Activated T-cell treated with anti-CD3 and anti-CD28 coated beads, Interleukin-2, amount 50 U/mL, for 4 hours (primary cell): ENCODE data around the gene WEE1. TPM values are rescaled to one million over a fixed set of nuclear protein-coding genes. Genes with fewer than 3 reads are reported as not detected.
"Not testable (repeated sequence)": the region's sequence is repeated elsewhere in the genome, so short reads cannot be mapped to it uniquely, and the experiment has no call there.

ENCODE experiments used
- ATAC-seq, 2 donors: fragments of 200-7000 bp; cut with Tn5 transposase; one replicate each; pipeline ENCODE4 v1.10.0; 2021
- DNase-seq: peaks from one replicate; pipeline ENCODE4 v3.0.0-alpha.2; 2020
- H3K27me3 Mint-ChIP-seq: one replicate; pipeline ENCODE4 v1.8.0; 2021; ENCODE audit warnings: low read depth, mixed read lengths
- H3K36me3 Mint-ChIP-seq: one replicate; pipeline ENCODE4 v1.8.0; 2022; ENCODE audit warnings: mixed read lengths; ENCODE audit not compliant: insufficient read depth
- H3K4me1 Mint-ChIP-seq: one replicate; pipeline ENCODE4 v1.8.0; 2021; ENCODE audit warnings: low read depth, mixed read lengths
- H3K4me3 Mint-ChIP-seq: one replicate; pipeline ENCODE4 v1.8.0; 2021; ENCODE audit warnings: mild to moderate bottlenecking, moderate library complexity, mixed read lengths
- H3K9me3 Mint-ChIP-seq: one replicate; pipeline ENCODE4 v1.8.0; 2021; ENCODE audit warnings: mixed read lengths
- total RNA-seq, 3 donors: library from RNA; stranded (reverse); gene quantifications; one replicate each; pipeline ENCODE4 v1.2.1, GENCODE V29; 2021

The WEE1 gene
- total RNA-seq, 3 donors from 2014 or later: 36.8 to 39.8 (median 38.0) TPM

GRCh38 chr11:9600166-9600565, 26.7 kb downstream of the WEE1 start:
- H3K4me3 Mint-ChIP-seq: no peak overlapping the region
- no peaks in the 10 kb centered on the region for H3K27me3 Mint-ChIP-seq
- DNase-seq (no peak), ATAC-seq (no peak)
- no peaks in the 10 kb centered on the region for H3K9me3 Mint-ChIP-seq
- H3K36me3 Mint-ChIP-seq: no peaks in the 10 kb centered on the region
- peaks cover 24% of the 10 kb centered on the region for H3K4me1 Mint-ChIP-seq

GRCh38 chr11:9600644-9601036, 27.2 kb downstream of the WEE1 start:
- peak; percentile 20 to 21 for ATAC-seq

DNA sequence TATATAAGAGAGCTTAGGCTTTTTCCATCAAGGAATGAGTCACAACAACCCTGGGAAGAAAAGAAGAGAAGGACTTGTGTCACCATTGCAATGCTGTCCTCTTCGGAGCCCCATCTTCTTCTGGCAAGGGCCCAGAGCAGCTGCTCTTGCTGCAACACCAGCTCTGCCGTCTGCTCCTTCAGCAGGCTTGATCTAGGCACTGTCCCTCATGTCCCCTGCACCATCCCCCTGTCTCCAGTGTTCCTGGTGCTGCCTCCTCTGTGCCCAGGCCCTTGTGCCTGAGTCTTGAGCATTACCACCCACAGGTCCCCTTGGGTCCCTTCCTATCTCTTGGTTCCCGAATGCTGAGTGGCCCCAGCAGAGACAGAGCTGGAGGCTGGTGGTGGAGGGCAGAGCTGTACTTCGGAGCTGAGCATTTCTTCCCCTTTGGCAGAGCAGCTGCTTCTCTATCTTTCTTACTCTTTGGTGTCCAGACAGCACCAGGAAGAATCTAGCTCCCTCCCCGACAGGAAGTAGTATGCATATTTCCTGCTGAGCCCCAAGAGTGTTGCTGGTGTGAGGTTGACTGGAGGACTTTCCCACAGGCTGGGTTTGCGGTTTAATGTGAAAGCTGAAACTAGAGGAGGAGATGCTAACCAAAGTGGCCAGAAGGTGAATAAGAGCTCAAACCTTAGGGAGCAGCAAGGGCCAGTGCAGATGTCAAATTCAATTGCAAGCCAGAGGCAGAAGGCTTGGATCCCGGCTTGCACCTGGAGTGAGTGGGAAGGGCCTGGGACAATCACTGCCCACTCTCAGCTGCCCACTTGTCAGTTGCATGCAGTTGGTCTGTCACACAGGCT, 27.8 kb downstream of the WEE1 start:
- H3K36me3 Mint-ChIP-seq: no peaks in the 10 kb centered on the region
- H3K4me1 Mint-ChIP-seq: peaks cover 24% of the 10 kb centered on the region
- H3K4me3 Mint-ChIP-seq: peak overlapping the region; percentile 68
- peak; percentile 14 for DNase-seq
- H3K27me3 Mint-ChIP-seq: no peaks in the 10 kb centered on the region
- ATAC-seq: peak; percentile 89 to 95
- no peaks in the 10 kb centered on the region for H3K9me3 Mint-ChIP-seq

More at GRCh38 chr11:9600644-9601036, 27.2 kb downstream of the WEE1 start:
- Mint-ChIP-seq H3K36me3 (no peaks in the 10 kb centered on the region), H3K9me3 (no peaks in the 10 kb centered on the region), H3K4me3 (peak overlapping the region; percentile 68), H3K4me1 (peaks cover 24% of the 10 kb centered on the region), H3K27me3 (no peaks in the 10 kb centered on the region)
- no peak for DNase-seq

- Mint-ChIP-seq H3K27me3 (no peaks in the 10 kb centered on the region), H3K36me3 (no peaks in the 10 kb centered on the region), H3K4me3 (peak overlapping the region; percentile 68), H3K4me1 (peaks cover 24% of the 10 kb centered on the region), H3K9me3 (no peaks in the 10 kb centered on the region)
- DNase-seq: no peak
- ATAC-seq: peak; percentile 11 to 29
These were observed 28.4 kb downstream of the WEE1 start for GRCh38 chr11:9601876-9602199.

DNA sequence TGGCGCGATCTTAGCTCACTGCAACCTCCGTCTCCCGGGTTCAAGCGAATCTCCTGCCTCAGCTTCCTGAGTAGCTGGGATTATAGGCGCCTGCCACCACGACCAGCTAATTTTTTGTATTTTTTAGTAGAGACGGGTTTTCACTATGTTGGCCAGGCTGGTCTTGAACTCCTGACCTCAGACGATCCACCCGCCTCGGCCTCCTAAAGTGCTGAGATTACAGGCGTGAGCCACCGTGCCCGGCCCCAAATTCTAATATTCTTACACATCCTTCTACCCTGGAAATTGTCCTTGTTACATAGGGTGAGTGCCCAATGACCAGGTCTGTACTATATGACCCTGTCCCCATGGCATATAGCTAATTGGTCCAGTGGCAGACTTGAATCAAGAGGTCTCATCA, 29.7 kb downstream of the WEE1 start:
- not testable (repeated sequence) for H3K27me3 Mint-ChIP-seq, H3K9me3 Mint-ChIP-seq

DNA sequence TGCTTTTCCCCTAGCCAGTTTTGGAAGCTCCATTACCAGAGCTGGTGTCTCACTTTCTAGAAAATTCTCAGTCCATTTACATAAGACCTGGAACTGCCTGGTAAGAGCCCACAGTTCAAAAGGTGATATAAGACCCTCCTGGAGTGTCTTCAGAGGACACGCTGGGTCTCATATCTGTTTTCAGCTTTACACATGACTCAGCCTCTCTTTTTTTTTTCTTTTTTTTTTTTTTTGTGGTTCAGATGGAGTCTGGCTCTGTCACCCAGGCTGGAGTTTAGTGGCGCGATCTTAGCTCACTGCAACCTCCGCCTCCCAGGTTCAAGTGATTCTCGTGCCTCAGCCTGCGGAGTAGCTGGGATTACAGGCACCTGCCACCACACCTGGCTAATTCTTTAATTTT, 30.7 kb downstream of the WEE1 start:
- H3K36me3 Mint-ChIP-seq: no peaks in the 10 kb centered on the region
- no peaks in the 10 kb centered on the region for H3K27me3 Mint-ChIP-seq
- H3K4me3 Mint-ChIP-seq: no peak overlapping the region
- ATAC-seq (no peak), DNase-seq (no peak)
- H3K9me3 Mint-ChIP-seq: no peaks in the 10 kb centered on the region
- H3K4me1 Mint-ChIP-seq: peaks cover 24% of the 10 kb centered on the region

More for the DNA sequence above, 29.7 kb downstream of the WEE1 start:
- H3K4me1 Mint-ChIP-seq: peaks cover 24% of the 10 kb centered on the region
- H3K4me3 Mint-ChIP-seq, ATAC-seq, DNase-seq, H3K36me3 Mint-ChIP-seq: not testable (repeated sequence)

DNA sequence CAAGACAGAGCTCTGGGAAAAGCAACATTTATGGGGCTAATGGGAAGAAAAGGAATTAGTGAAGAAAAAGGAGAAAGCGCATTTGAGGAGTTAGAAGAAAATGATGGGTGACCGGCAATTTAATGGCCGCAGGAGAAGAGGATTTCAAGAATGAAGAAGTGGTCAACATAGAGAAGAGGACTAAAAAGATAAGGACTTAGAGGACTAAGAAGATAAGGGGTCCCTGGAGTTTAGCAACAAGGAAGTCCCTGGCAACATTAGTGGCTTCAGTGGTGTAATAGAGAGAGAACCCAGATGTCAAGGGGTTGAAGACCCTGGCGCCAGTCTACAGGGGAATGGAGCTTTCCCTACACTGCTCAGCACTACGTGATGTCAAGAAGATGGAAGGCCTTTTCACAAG, 32.3 kb downstream of the WEE1 start:
- Mint-ChIP-seq H3K36me3 (no peaks in the 10 kb centered on the region), H3K9me3 (no peaks in the 10 kb centered on the region), H3K27me3 (no peaks in the 10 kb centered on the region), H3K4me1 (peaks cover 19% of the 10 kb centered on the region), H3K4me3 (no peak overlapping the region)
- ATAC-seq: no peak
- no peak for DNase-seq

- H3K27me3 Mint-ChIP-seq: no peaks in the 10 kb centered on the region
- no peak for ATAC-seq
- H3K4me3 Mint-ChIP-seq: no peak overlapping the region
- no peaks in the 10 kb centered on the region for H3K9me3 Mint-ChIP-seq
- peaks cover 6% of the 10 kb centered on the region for H3K4me1 Mint-ChIP-seq
- no peak for DNase-seq
- H3K36me3 Mint-ChIP-seq: no peaks in the 10 kb centered on the region
These were observed 33.5 kb downstream of the WEE1 start for GRCh38 chr11:9606809-9607510.

- Mint-ChIP-seq H3K9me3 (no peaks in the 10 kb centered on the region), H3K4me1 (peaks cover 2% of the 10 kb centered on the region), H3K36me3 (no peaks in the 10 kb centered on the region), H3K27me3 (no peaks in the 10 kb centered on the region), H3K4me3 (no peak overlapping the region)
- DNase-seq: no peak
- ATAC-seq: no peak
These were observed 34.0 kb downstream of the WEE1 start for GRCh38 chr11:9607511-9607899.

DNA sequence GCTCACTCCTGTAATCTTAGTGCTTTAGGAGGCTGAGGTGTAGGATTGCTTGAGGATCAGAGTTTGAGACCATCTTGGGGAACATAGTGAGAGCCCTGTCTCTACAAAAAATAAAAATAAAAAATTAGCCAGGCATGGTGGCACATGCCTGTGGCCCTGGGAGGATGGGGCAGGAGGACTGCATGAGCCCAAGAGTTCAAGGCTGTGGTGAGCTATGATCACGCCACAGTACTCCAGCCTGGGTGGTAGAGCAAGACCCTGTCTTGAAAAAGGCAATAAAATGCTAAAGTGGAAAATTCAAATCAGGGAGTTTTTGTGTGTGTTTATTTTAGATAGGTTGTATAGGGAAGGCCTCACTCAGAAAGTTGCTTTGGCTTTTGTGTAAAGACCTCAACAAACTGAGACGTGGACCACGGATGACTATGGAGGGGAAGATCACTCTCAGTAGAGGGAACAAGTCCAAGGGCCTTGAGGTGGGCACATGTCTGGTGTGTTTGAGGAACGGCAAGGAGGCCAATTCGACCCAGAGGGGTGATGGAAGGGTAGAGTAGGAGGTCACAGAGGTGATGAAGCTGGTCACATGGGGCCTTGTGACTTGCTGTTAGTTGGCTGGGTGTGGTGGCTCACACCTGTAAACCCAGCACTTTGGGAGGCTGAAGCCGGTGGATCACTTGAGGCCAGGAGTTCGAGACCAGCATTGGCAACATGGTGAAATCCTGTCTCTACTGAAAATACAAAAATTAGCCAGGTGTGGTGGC, 35.7 kb downstream of the WEE1 start:
- ATAC-seq (no peak), DNase-seq (no peak)
- Mint-ChIP-seq H3K27me3 (no peaks in the 10 kb centered on the region), H3K36me3 (no peaks in the 10 kb centered on the region), H3K4me1 (peaks cover 12% of the 10 kb centered on the region), H3K4me3 (no peak overlapping the region), H3K9me3 (no peaks in the 10 kb centered on the region)

GRCh38 chr11:9609841-9610240, 36.4 kb downstream of the WEE1 start:
- no peaks in the 10 kb centered on the region for H3K9me3 Mint-ChIP-seq

DNA sequence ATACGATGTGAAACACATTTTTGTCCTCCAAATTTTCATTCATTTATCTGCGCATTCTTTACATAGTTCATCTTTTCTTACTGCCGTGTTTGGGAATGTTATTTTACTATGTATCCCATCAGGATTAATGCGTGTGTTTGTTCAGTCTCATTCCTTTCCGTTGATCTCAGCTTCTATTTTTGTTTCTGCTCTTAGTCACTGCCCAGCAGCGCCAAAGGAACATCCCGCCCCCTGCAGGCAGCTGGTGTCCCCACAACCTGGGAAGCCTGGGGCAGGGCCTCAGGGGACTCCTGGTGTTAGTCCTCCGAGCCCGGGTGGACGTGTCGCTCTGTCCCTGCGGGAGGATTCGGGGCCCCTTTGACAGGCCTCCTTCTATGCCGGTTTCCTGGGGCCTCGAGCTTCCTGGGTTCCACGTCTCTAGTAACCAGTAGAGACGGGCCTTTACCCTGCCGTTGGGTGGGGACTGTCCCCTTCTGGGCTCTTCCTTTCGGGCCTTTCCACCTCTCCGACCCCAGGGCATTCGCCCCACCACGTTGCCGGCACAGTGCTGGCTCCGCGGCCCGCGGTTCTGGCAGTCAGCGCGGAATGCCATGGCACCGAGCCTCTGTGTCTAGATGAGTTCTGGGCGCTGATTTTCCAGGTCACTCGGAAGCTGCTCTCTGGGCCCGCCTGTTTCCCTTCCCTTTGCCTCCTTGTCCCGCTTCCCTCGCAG, 39.8 kb downstream of the WEE1 start:
- no peaks in the 10 kb centered on the region for H3K27me3 Mint-ChIP-seq
- H3K4me3 Mint-ChIP-seq: peak overlapping the region; percentile 88
- H3K36me3 Mint-ChIP-seq: no peaks in the 10 kb centered on the region
- DNase-seq (peak; percentile 86), ATAC-seq (peak; percentile 63 to 65)
- peaks cover 33% of the 10 kb centered on the region for H3K4me1 Mint-ChIP-seq
- H3K9me3 Mint-ChIP-seq: no peaks in the 10 kb centered on the region

More at GRCh38 chr11:9609841-9610240, 36.4 kb downstream of the WEE1 start:
- Mint-ChIP-seq H3K4me3 (no peak overlapping the region), H3K27me3 (no peaks in the 10 kb centered on the region), H3K36me3 (no peaks in the 10 kb centered on the region), H3K4me1 (peaks cover 19% of the 10 kb centered on the region)
- ATAC-seq: no peak
- no peak for DNase-seq

- Mint-ChIP-seq H3K4me1 (peaks cover 36% of the 10 kb centered on the region), H3K27me3 (no peaks in the 10 kb centered on the region)
These were observed 40.6 kb downstream of the WEE1 start for GRCh38 chr11:9613830-9614762.

More at GRCh38 chr11:9613830-9614762, 40.6 kb downstream of the WEE1 start:
- H3K4me3 Mint-ChIP-seq: peak overlapping the region; percentile 88
- H3K36me3 Mint-ChIP-seq: no peaks in the 10 kb centered on the region
- H3K9me3 Mint-ChIP-seq: no peaks in the 10 kb centered on the region
- peak; percentile 82 to 87 for ATAC-seq
- peak; percentile 88 for DNase-seq
